ENCODE results near the gene FBXO31.

DNA sequence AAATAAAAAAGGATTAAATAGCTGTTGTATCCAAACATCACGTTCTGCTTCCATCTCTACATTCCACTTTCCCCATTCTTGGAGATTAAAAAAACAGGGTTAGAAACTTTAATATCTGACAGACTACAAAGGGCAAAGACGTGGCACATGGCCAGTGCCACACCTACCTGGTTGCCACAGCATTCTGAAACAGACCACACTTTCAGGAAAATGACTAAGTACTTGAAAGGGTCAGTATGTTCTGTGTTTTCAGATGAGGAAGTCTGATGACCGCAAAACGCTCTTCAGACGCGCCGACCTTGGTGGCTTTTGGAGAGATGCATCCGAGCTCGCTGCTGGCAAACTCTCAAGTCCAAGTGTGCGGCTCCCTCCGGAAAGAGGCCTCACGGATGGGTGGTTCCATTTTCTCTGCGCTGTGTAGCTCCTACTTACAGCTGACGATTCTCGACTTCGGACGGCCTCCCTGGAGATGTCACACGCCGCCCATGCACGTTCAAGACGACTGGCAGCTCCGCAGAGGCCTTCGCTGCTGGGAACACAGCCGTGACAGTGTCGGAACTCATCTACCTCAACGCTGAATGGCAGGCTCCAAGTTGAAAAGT, 24.0 kb upstream of the FBXO31 start:
- no peak for TF ChIP-seq EZH2 (IDR thresholded peaks at IDR 0.05; ENCODE audit: insufficient read depth, poor library complexity, severe bottlenecking)
- TF ChIP-seq EZH2phosphoT487 (IDR thresholded peaks at IDR 0.05; ENCODE audit: insufficient read depth, low read depth): no peak
